ENCODE data around the gene PRKAR1B.

- TF ChIP-seq CTCF (IDR thresholded peaks at IDR 0.05) (no peak), SIN3A (IDR thresholded peaks at IDR 0.05; ENCODE audit: borderline replicate concordance, low read depth, low read length) (no peak), GABPA (IDR thresholded peaks at IDR 0.05; ENCODE audit: low read depth) (no peak), JUND (IDR thresholded peaks at IDR 0.05) (no peak), YY1 (IDR thresholded peaks at IDR 0.05; ENCODE audit: low read depth) (no peak), TEAD4 (IDR thresholded peaks at IDR 0.05; ENCODE audit: borderline replicate concordance, insufficient read depth) (no peak), FOSL2 (IDR thresholded peaks at IDR 0.05; ENCODE audit: borderline replicate concordance, low read depth) (no peak), POLR2AphosphoS5 (IDR thresholded peaks at IDR 0.05; ENCODE audit: low read depth, low read length) (no peak), TAF1 (IDR thresholded peaks at IDR 0.05; ENCODE audit: borderline replicate concordance, low read depth, low read length) (no peak), EZH2phosphoT487 (IDR thresholded peaks at IDR 0.05; ENCODE audit: borderline replicate concordance, low read depth) (no peak), SMC3 (IDR thresholded peaks at IDR 0.05; ENCODE audit: low read depth, low read length) (no peak)
- TF ChIP-seq, protein P1, sequence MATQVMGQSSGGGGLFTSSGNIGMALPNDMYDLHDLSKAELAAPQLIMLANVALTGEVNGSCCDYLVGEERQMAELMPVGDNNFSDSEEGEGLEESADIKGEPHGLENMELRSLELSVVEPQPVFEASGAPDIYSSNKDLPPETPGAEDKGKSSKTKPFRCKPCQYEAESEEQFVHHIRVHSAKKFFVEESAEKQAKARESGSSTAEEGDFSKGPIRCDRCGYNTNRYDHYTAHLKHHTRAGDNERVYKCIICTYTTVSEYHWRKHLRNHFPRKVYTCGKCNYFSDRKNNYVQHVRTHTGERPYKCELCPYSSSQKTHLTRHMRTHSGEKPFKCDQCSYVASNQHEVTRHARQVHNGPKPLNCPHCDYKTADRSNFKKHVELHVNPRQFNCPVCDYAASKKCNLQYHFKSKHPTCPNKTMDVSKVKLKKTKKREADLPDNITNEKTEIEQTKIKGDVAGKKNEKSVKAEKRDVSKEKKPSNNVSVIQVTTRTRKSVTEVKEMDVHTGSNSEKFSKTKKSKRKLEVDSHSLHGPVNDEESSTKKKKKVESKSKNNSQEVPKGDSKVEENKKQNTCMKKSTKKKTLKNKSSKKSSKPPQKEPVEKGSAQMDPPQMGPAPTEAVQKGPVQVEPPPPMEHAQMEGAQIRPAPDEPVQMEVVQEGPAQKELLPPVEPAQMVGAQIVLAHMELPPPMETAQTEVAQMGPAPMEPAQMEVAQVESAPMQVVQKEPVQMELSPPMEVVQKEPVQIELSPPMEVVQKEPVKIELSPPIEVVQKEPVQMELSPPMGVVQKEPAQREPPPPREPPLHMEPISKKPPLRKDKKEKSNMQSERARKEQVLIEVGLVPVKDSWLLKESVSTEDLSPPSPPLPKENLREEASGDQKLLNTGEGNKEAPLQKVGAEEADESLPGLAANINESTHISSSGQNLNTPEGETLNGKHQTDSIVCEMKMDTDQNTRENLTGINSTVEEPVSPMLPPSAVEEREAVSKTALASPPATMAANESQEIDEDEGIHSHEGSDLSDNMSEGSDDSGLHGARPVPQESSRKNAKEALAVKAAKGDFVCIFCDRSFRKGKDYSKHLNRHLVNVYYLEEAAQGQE (IDR thresholded peaks at IDR 0.05; ENCODE audit: low read depth, low read length), result no peak
- TF ChIP-seq, protein P2, sequence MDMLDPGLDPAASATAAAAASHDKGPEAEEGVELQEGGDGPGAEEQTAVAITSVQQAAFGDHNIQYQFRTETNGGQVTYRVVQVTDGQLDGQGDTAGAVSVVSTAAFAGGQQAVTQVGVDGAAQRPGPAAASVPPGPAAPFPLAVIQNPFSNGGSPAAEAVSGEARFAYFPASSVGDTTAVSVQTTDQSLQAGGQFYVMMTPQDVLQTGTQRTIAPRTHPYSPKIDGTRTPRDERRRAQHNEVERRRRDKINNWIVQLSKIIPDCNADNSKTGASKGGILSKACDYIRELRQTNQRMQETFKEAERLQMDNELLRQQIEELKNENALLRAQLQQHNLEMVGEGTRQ (IDR thresholded peaks at IDR 0.05; ENCODE audit: borderline replicate concordance, low read depth, low read length), result no peak
Observed at GRCh38 chr7:657565-658119, 69.4 kb downstream of the PRKAR1B start.
